ENCODE data around the gene CEP135. TPM values are rescaled to one million over a fixed set of nuclear protein-coding genes. Genes with fewer than 3 reads are reported as not detected.

The CEP135 gene
- total RNA-seq, 4 donors from 2014 or later = 6.3 to 28.1 (median 9.3) TPM

DNA sequence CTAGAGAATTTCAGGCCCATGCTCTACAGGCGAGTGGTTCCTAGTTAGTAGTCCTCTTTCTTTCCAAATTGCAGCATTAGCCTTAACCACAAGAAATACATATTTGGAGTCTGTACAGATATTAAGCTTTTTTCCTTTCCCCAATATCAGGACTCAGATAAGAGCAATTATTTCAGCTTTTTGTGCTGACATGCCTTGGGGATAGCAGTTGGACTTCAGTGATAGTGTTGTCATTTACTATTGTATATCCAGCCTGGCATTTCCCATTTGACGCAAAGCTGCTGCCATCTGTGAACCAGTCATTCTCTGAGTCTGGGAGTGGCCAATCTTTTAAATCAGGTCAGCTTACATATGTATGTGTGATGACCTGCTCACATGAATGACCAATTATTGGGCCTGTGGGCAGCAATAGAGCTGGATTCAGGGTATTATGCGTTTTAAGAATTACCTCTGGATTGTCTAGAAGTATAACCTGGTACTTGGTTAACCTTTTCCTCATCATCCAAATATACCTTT is 6.8 kb upstream of the CEP135 start:
- Histone ChIP-seq H3K27ac (no peak overlapping the region), H3K4me3 (no peak overlapping the region), H3K36me3 (no peaks in the 10 kb centered on the region), H3K27me3 (no peaks in the 10 kb centered on the region), H3K4me1 (peaks cover 0 to 4% (median 0%) of the 10 kb centered on the region in 4 donors), H3K9me3 (no peaks in the 10 kb centered on the region)
- no peak for TF ChIP-seq POLR2A (IDR thresholded peaks at IDR 0.05)
- TF ChIP-seq, protein P1, sequence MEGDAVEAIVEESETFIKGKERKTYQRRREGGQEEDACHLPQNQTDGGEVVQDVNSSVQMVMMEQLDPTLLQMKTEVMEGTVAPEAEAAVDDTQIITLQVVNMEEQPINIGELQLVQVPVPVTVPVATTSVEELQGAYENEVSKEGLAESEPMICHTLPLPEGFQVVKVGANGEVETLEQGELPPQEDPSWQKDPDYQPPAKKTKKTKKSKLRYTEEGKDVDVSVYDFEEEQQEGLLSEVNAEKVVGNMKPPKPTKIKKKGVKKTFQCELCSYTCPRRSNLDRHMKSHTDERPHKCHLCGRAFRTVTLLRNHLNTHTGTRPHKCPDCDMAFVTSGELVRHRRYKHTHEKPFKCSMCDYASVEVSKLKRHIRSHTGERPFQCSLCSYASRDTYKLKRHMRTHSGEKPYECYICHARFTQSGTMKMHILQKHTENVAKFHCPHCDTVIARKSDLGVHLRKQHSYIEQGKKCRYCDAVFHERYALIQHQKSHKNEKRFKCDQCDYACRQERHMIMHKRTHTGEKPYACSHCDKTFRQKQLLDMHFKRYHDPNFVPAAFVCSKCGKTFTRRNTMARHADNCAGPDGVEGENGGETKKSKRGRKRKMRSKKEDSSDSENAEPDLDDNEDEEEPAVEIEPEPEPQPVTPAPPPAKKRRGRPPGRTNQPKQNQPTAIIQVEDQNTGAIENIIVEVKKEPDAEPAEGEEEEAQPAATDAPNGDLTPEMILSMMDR (IDR thresholded peaks at IDR 0.05) = no peak
- no peak for DNase-seq

DNA sequence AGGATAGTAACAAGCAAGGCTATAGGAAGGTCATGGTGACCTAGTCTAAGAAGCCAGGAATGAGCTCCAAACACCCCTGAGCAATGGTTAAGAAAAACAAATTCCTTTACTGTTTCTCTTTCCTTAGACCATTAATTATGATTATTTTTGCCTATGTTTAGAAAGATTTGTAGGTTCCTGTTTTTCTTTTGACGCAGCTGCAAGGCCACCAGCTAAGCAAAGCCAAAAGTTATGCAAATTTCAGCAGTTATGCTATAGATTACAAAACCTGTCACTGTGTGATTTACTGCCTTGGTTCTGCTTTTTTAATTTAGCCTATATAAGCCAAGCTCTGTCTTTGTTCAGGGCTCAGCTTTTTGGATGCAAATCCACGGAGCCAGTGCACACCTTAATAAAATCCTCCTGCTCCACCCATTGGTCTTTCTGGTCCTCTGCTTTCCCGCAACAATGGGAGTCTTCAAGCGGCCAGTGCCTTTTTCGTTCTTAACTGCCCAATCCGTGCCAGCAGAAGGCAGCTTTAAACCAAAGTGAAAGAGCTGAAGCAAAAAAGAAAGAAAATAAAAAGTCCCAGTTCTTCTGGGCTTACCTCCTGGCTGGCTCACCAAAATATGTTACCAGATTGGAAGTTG is 1.4 kb upstream of the CEP135 start:
- TF ChIP-seq POLR2A (IDR thresholded peaks at IDR 0.05) = no peak
- TF ChIP-seq, protein P1 (IDR thresholded peaks at IDR 0.05) = no peak
- peak overlapping the region; percentile 75 to 95 (median 90) for H3K27ac ChIP-seq
- H3K36me3 ChIP-seq = peaks cover 0 to 2% (median 0%) of the 10 kb centered on the region in 3 donors
- no peaks in the 10 kb centered on the region for H3K27me3 ChIP-seq
- peak overlapping the region in 3 of 4 donors; percentile 9 to 98 (median 89) for H3K4me3 ChIP-seq
- H3K9me3 ChIP-seq = no peaks in the 10 kb centered on the region
- H3K4me1 ChIP-seq = peaks cover 0 to 18% (median 2%) of the 10 kb centered on the region in 4 donors
- peak in 1 of 3 donors; percentile 16 for DNase-seq

DNA sequence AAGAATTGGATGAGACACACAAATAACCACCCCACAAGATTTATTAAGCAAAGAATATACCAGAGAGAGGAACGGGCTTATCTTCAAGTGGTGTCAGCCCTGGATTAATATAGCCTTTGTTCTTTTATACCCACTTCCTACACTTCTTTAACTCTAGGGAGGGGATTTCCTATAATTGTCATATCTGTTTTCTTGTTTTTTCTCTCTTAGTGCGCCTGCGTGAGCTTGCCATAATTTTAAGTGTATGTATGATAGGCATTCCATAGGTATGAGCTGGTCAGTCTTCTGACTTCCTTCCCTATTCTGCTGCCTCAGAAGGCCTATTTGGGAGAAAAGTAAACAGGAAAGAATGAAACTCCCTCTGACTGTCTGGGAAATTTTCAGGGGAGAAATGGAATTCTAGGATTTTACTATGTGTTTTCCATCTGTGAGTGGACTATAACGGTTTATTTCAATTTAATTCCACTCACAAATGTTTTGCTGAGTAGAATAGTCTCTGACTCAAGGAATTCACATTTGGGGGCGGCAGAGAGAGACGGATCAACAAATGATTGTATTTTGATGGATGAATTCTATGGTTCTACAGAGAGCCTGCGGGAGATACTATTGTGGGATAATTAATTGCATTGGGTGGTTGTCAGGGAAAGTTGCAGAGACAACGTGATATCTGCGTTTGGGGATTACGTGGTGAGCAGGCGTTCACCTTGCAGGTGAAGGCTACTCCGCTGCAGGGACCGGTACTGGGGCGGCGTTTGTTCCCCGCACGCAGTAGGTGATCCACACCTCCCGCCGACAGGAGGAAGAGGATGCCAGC is 626 bp upstream of the CEP135 start:
- Histone ChIP-seq H3K27ac (peak overlapping the region; percentile 75 to 95 (median 90)), H3K36me3 (peaks cover 0 to 10% (median 0%) of the 10 kb centered on the region in 3 donors), H3K4me3 (peak overlapping the region; percentile 59 to 98 (median 79)), H3K4me1 (peaks cover 0 to 18% (median 2%) of the 10 kb centered on the region in 4 donors), H3K9me3 (no peaks in the 10 kb centered on the region), H3K27me3 (no peaks in the 10 kb centered on the region)
- peak in 1 of 3 donors; percentile 36 for DNase-seq
- no peak for TF ChIP-seq POLR2A (IDR thresholded peaks at IDR 0.05)
- TF ChIP-seq, protein P1 (IDR thresholded peaks at IDR 0.05) = no peak

DNA sequence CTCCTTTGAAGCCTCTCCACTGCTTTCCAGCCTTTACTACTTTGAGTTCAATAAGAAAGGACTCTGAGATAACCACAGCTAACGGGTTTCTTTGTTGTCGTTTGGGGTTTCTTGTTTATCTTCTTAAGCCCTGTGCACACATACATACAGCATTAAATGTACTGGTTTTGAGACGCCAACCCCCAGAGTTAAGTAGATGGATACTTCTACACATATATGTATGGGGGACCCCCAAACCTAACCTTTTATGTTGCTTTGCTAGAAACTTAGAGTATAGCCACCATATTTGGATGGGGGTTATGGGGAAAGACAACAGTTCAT is 697 bp downstream of the CEP135 start:
- peaks cover 0 to 18% (median 2%) of the 10 kb centered on the region in 4 donors for H3K4me1 ChIP-seq
- no peak for TF ChIP-seq POLR2A (IDR thresholded peaks at IDR 0.05)
- TF ChIP-seq, protein P1 (IDR thresholded peaks at IDR 0.05) = no peak

DNA sequence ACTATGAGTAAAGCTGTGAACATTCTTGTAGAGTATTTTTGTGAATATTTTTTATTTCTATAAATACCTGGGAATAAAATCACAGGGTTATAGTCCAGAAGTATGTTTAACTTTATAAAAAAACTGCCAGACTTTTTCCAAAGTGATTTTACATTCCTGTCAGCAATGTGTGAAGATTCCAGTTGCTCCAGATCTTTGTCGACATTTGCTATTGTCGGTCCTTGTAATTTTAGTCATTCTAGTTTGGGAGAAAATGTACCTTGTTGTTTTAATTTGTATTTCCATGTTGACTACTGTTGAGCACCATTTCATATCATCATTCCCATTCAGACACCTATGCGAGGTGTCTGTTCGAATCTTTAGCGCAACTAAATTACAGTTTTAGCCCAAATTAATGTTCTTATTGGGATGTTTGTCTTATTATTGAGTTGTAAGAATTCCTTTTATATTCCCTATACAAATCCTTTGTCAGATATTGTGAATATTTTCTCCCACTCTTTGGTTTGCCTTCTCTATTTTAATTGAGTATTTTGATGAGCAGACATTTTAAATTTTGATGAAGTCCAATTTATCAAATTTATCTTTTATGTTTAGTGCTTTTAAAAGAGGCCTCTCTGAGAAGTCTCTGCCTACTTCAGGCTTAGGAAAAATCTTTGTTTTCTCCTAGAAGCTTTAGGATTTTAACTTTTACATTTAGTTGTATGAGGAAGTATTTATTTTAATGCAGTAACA is 2.6 kb downstream of the CEP135 start:
- H3K27me3 ChIP-seq = no peaks in the 10 kb centered on the region
- no peak for DNase-seq
- TF ChIP-seq POLR2A (IDR thresholded peaks at IDR 0.05) = no peak
- TF ChIP-seq, protein P1 (IDR thresholded peaks at IDR 0.05) = no peak
- no peak overlapping the region for H3K4me3 ChIP-seq
- no peak overlapping the region for H3K27ac ChIP-seq
- no peaks in the 10 kb centered on the region for H3K9me3 ChIP-seq
- H3K36me3 ChIP-seq = peaks cover 0 to 31% (median 0%) of the 10 kb centered on the region in 3 donors
- peaks cover 0 to 18% (median 2%) of the 10 kb centered on the region in 4 donors for H3K4me1 ChIP-seq

More for the DNA sequence above, 697 bp downstream of the CEP135 start:
- Histone ChIP-seq H3K27ac (peak overlapping the region; percentile 75 to 95 (median 90)), H3K36me3 (peaks cover 0 to 14% (median 0%) of the 10 kb centered on the region in 3 donors), H3K9me3 (no peaks in the 10 kb centered on the region), H3K27me3 (no peaks in the 10 kb centered on the region), H3K4me3 (peak overlapping the region; percentile 59 to 98 (median 79))
- no peak for DNase-seq

Measured in Peyer's patch (tissue), 4 donors.